MCF 10A (cell line): Measurements from ENCODE around the gene CARS2. TPM values are rescaled to one million over a fixed set of nuclear protein-coding genes. Genes with fewer than 3 reads are reported as not detected.

Experiments
- BruUV-seq: library from RNA; stranded (reverse); fragments of 400-500 nt; replicated peaks from 2 replicates; lab custom pipeline; 2021; lab: Mats Ljungman, UMichigan
- CTCF ChIA-PET: fragments of 300-600 bp; sonication (Branson Sonifier 250); formaldehyde crosslinking; extraction: SDS; loops from one replicate; lab custom pipeline; 2021; ENCODE audit warnings: antibody characterized with exemption, inconsistent platforms; lab: Yijun Ruan, JAX
- POLR2A ChIA-PET: fragments of 300-600, 350-650 bp; sonication (Branson Sonifier 250); formaldehyde crosslinking; extraction: SDS; loops from one replicate; lab custom pipeline; 2020; ENCODE audit warnings: antibody characterized with exemption, inconsistent platforms; lab: Yijun Ruan, JAX
- DNase-seq: peaks from one replicate; pipeline ENCODE4 v3.0.0-alpha.2; 2018; ENCODE audit not compliant: unreplicated experiment
- H3K27ac Mint-ChIP-seq: one replicate; pipeline ENCODE4 v1.8.0; 2022; ENCODE audit warnings: mild to moderate bottlenecking, low read depth, mixed read lengths; ENCODE audit not compliant: unreplicated experiment
- H3K27me3 Mint-ChIP-seq: one replicate; pipeline ENCODE4 v1.8.0; 2022; ENCODE audit warnings: mixed read lengths; ENCODE audit not compliant: insufficient read depth, unreplicated experiment
- H3K36me3 Mint-ChIP-seq: one replicate; pipeline ENCODE4 v1.8.0; 2022; ENCODE audit warnings: mild to moderate bottlenecking, moderate library complexity, mixed read lengths; ENCODE audit not compliant: insufficient read depth, unreplicated experiment
- H3K4me1 Mint-ChIP-seq: one replicate; pipeline ENCODE4 v1.8.0; 2022; ENCODE audit warnings: mixed read lengths; ENCODE audit not compliant: insufficient read depth, unreplicated experiment
- H3K4me3 Mint-ChIP-seq: one replicate; pipeline ENCODE4 v1.8.0; 2022; ENCODE audit warnings: mild to moderate bottlenecking, moderate library complexity, mixed read lengths; ENCODE audit not compliant: unreplicated experiment
- H3K9me3 Mint-ChIP-seq: one replicate; pipeline ENCODE4 v1.8.0; 2022; ENCODE audit warnings: mixed read lengths; ENCODE audit not compliant: unreplicated experiment
- intact Hi-C: fragments of 100-400 bp; cut with micrococcal nuclease; formaldehyde crosslinking; loops from 2 replicates; pipeline ENCODE4 v1.14.1; 2022
- total RNA-seq: library from RNA; stranded (reverse); gene quantifications from 2 replicates; pipeline ENCODE4 v1.2.3, GENCODE V29; 2022
- TF ChIP-seq, protein P1 (sequence below): fragments of 200-600 bp; IDR thresholded peaks from one replicate; pipeline ENCODE4 v1.8.0; 2022; ENCODE audit warnings: antibody characterized with exemption, mild to moderate bottlenecking; ENCODE audit not compliant: unreplicated experiment

CARS2 gene
- total RNA-seq, 1 experiment from 2014 or later = 104 TPM

- peak; percentile 87 for DNase-seq
- peaks cover under 1% of the 10 kb centered on the region for H3K4me1 Mint-ChIP-seq
- BruUV-seq = no TSS peak
- peak overlapping the region; percentile 92 for H3K4me3 Mint-ChIP-seq
- no peaks in the 10 kb centered on the region for H3K27me3 Mint-ChIP-seq
- ChIA-PET POLR2A (interaction anchor here (0.5 to 2.7 kb wide), 18 partner anchors 9 to 1997 kb away, joined by 3 to 34 read pairs (median 5); partner anchors contain the start of genes ANKRD10, NAXD and RAB20), CTCF (interaction anchor here (0.6 to 1.6 kb wide), 4 partner anchors 34 to 195 kb away, joined by 3 to 4 read pairs (median 3); no protein-coding TSS in a partner anchor)
- H3K27ac Mint-ChIP-seq = peak overlapping the region; percentile 96
- H3K36me3 Mint-ChIP-seq = peaks cover 19% of the 10 kb centered on the region
- intact Hi-C loops = loop anchor here (10.0 kb wide), 1 partner anchor 343 kb away; no protein-coding TSS in a partner anchor
- TF ChIP-seq, protein P1, sequence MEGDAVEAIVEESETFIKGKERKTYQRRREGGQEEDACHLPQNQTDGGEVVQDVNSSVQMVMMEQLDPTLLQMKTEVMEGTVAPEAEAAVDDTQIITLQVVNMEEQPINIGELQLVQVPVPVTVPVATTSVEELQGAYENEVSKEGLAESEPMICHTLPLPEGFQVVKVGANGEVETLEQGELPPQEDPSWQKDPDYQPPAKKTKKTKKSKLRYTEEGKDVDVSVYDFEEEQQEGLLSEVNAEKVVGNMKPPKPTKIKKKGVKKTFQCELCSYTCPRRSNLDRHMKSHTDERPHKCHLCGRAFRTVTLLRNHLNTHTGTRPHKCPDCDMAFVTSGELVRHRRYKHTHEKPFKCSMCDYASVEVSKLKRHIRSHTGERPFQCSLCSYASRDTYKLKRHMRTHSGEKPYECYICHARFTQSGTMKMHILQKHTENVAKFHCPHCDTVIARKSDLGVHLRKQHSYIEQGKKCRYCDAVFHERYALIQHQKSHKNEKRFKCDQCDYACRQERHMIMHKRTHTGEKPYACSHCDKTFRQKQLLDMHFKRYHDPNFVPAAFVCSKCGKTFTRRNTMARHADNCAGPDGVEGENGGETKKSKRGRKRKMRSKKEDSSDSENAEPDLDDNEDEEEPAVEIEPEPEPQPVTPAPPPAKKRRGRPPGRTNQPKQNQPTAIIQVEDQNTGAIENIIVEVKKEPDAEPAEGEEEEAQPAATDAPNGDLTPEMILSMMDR = no peak
- no peaks in the 10 kb centered on the region for H3K9me3 Mint-ChIP-seq
Measured at GRCh38 chr13:110712081-110712848, 6.3 kb upstream of the CARS2 start.

DNA sequence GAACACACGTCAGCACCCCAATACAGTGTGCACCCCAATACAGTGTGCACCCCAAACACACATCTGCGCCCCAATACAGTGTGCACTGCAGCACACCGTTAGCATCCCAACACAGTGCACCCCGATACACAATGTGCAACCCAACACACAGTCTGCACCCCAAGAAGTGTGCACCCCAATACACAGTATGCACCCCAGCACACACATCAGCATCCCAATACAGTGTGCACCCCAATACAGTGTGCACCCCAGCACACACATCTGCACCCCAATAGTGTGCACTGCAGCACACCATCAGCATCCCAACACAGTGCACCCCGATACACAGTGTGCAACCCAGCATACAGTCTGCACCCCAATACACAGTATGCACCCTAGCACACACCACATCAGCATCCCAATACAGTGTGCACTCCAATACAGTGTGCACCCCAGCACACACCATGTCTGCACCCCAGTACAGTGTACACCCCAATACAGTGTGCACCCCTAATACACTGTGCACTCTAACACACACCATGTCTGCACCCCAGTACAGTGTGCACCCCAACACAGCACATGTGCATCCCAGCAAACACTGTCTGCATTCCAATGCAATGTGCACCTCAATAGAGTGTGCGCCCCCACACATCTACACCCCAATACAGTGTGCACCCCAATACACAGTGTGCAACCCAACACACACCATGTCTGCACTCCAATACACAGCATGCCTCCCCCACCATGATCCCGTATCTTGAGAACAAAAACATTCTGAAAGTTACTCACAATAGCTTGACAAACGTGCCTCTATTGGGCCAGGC is 855 bp upstream of the CARS2 start:
- H3K4me1 Mint-ChIP-seq = peaks cover 15% of the 10 kb centered on the region
- POLR2A ChIA-PET = interaction anchor here (1.1 to 8.1 kb wide), 5 partner anchors 9 to 208 kb away, joined by 3 to 125 read pairs (median 10); partner anchors contain the start of genes ANKRD10, ING1 and RAB20
- no peak overlapping the region for H3K27ac Mint-ChIP-seq

GRCh38 chr13:110705356-110705825 is 525 bp downstream of the CARS2 start:
- Mint-ChIP-seq H3K36me3 (peaks cover 34% of the 10 kb centered on the region), H3K9me3 (no peaks in the 10 kb centered on the region), H3K4me1 (peaks cover 21% of the 10 kb centered on the region), H3K4me3 (peak overlapping the region; percentile 82), H3K27ac (peak overlapping the region; percentile 70), H3K27me3 (no peaks in the 10 kb centered on the region)
- CTCF ChIA-PET = interaction anchor here (0.6 to 0.9 kb wide), 5 partner anchors 8 to 208 kb away, joined by 3 to 4 read pairs (median 3); partner anchors contain the start of gene ING1
- POLR2A ChIA-PET = interaction anchor here (0.6 to 8.1 kb wide), 13 partner anchors 11 to 448 kb away, joined by 3 to 125 read pairs (median 3); partner anchors contain the start of genes ANKRD10 and ING1
- TF ChIP-seq, protein P1 = no peak
- BruUV-seq = TSS peak; percentile 59
- intact Hi-C loops = no loop called here
- DNase-seq = peak; percentile 16

More for the DNA sequence above, 855 bp upstream of the CARS2 start:
- intact Hi-C loops = no loop called here
- no TSS peak for BruUV-seq
- DNase-seq = no peak
- Mint-ChIP-seq H3K27me3 (no peaks in the 10 kb centered on the region), H3K4me3 (peak overlapping the region; percentile 82), H3K9me3 (no peaks in the 10 kb centered on the region), H3K36me3 (peaks cover 20% of the 10 kb centered on the region)
- CTCF ChIA-PET = interaction anchor here (0.6 to 0.9 kb wide), 2 partner anchors 113 to 207 kb away, joined by 3 to 4 read pairs; no protein-coding TSS in a partner anchor
- TF ChIP-seq, protein P1 = no peak
